Stomach (tissue), 9 donors: ENCODE data around the gene HP. TPM values are rescaled to one million over a fixed set of nuclear protein-coding genes. Genes with fewer than 3 reads are reported as not detected.
"Not testable (repeated sequence)": the region's sequence is repeated elsewhere in the genome, so short reads cannot be mapped to it uniquely, and the experiment has no call there.

Experiments
- DNase-seq, 2 donors: peaks; one replicate each; pipeline versions ENCODE4 v3.0.0 to v3.0.0-alpha.2; 2013 to 2019
- H3K27ac ChIP-seq, 5 donors: fragments of 200-600 bp in 4 of 5; sonication (generic) in 4 of 5; one replicate each; pipeline ENCODE4 v1.5.1; 2013 to 2019; ENCODE audit warnings: mild to moderate bottlenecking in 1 of 5, moderate library complexity in 1 of 5
- H3K27me3 ChIP-seq, 3 donors: fragments of 200-600 bp; sonication (generic); one replicate each; pipeline ENCODE4 v1.5.1; 2017 to 2019; ENCODE audit warnings: mixed run types in 1 of 3
- H3K36me3 ChIP-seq, 4 donors: fragments of 200-600 bp; sonication (generic); 1 replicate in 3 of 4; 2 replicates in 1 of 4; pipeline ENCODE4 v1.5.1; 2016 to 2019
- H3K4me1 ChIP-seq, 4 donors: fragments of 200-600 bp; sonication (generic); one replicate each; pipeline ENCODE4 v1.5.1; 2016 to 2019
- H3K4me3 ChIP-seq, 4 donors: fragments of 200-600 bp; sonication (generic) in 3 of 4; one replicate each; pipeline ENCODE4 v1.5.1; 2016 to 2019; ENCODE audit warnings: mild to moderate bottlenecking in 1 of 4
- H3K9me3 ChIP-seq, 4 donors: fragments of 200-600 bp; sonication (generic); one replicate each; pipeline ENCODE4 v1.5.1; 2016 to 2019
- EP300 ChIP-seq: sonication (generic); formaldehyde crosslinking; IDR thresholded peaks from one replicate; pipeline ENCODE4 v1.6.1; 2017; ENCODE audit warnings: antibody characterized with exemption
- POLR2A ChIP-seq, 4 donors: fragments of 450-650 bp; IDR thresholded peaks; one replicate each; pipeline ENCODE4 v1.6.1; 2016; ENCODE audit warnings: antibody characterized with exemption in 4 of 4, control low read depth in 2 of 4, mild to moderate bottlenecking in 1 of 4, moderate library complexity in 1 of 4
- POLR2AphosphoS5 ChIP-seq, 3 donors: sonication (generic); formaldehyde crosslinking; IDR thresholded peaks; one replicate each; pipeline ENCODE4 v1.6.1; 2016; ENCODE audit warnings: antibody characterized with exemption in 3 of 3
- WGBS, 5 donors: extraction: QIAGEN DNeasy Blood & Tissue Kit in 3 of 5; methylation state at CpG; one replicate each; pipeline versions ENCODE4 v1.1.5 to v1.1.7; 2013 to 2018; 5-methylcytosine and 5-hydroxymethylcytosine counted together
- intact Hi-C: fragments of 100-400 bp; cut with DNase I; formaldehyde crosslinking; loops from one replicate; pipeline ENCODE4 v1.15.1; 2023; ENCODE audit warnings: low total_unique reads
- polyA plus RNA-seq, 3 donors: library from polyadenylated mRNA; stranded (reverse); fragments of 200-250 nt; gene quantifications; one replicate each; pipeline ENCODE4 v1.2.3, GENCODE V29; 2013
- total RNA-seq, 5 donors: library from RNA; depleted of rRNA; stranded (reverse); fragments of >200 nt; gene quantifications; one replicate each; pipeline versions ENCODE4 v1.1.0 to v1.2.3, GENCODE V29; 2014 to 2016
- TF ChIP-seq, protein P1 (sequence below), 7 experiments: fragments of 450-650 bp in 4 of 7; fragments of 200-600 bp in 3 of 7; sonication (generic) in 3 of 7; IDR thresholded peaks; one replicate each; pipeline ENCODE4 v1.5.1; 2016 to 2019; ENCODE audit warnings: antibody characterized with exemption in 7 of 7, control low read depth in 2 of 7, mild to moderate bottlenecking in 1 of 7
- donor health status: healthy with polysubstance abuse.
- donor health status: Bipolar disorder and iron deficiency.
- donor health status: healthy.

Gene HP
- total and polyA plus RNA-seq, 8 donors: 1.6 to 8.8 (median 3.3) TPM; not detected in 3

DNA sequence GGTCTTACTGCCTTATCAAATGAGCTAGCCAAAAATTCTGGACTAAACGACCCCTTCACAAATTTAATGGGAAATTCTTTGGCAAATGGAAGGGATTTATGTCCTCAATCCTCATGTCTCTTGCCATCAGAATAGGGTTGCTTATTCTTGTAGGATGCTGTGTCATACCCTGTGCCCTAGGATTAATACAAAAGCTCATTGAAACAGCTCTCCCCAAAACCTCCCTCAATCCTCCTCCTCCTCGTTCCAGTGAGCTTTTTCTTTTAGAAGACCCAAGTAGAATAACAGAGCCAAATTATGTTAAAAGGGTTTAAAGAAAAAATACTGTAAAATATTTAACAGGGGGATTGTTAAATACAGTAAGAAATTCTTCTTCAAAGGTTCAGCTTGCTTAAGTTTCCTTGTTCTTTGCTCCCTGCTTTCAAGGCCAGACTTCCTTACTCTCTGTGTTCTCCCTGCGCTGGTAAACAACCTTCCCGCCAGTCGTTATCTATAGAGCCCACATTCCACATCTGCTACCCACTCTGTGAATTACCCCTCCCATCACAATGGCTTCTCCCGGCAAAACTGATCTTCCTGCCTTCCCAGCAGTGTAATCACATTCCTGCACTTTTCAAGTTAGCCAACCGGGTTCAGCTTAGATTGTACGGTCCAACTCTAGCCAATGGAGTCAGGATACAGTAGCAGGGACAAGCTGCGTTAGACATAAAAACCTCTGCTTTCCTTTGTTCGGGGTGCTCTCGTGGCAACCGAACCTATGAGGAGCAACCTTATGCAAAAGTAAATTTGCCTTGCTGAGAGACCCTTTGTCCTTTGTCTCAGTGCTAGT lies 18.4 kb downstream of the HP start:
- peak in 1 of 2 donors; percentile 58 for DNase-seq
- WGBS, 5 donors: 23 to 41% (median 30%) methylated on average over 12 of the region's 12 CpGs
- Histone ChIP-seq H3K36me3 (peaks cover 0 to 3% (median 1%) of the 10 kb centered on the region in 4 donors), H3K9me3 (no peaks in the 10 kb centered on the region), H3K4me3 (no peak overlapping the region), H3K4me1 (peaks cover 16 to 52% (median 29%) of the 10 kb centered on the region in 4 donors), H3K27ac (peak overlapping the region in 4 of 5 donors; percentile 44 to 68 (median 62)), H3K27me3 (no peaks in the 10 kb centered on the region)
- TF ChIP-seq EP300 (no peak), POLR2A (IDR thresholded peaks at IDR 0.05) (no peak), POLR2AphosphoS5 (IDR thresholded peaks at IDR 0.05) (peak in 1 of 3 donors; percentile 46)
- TF ChIP-seq, protein P1, sequence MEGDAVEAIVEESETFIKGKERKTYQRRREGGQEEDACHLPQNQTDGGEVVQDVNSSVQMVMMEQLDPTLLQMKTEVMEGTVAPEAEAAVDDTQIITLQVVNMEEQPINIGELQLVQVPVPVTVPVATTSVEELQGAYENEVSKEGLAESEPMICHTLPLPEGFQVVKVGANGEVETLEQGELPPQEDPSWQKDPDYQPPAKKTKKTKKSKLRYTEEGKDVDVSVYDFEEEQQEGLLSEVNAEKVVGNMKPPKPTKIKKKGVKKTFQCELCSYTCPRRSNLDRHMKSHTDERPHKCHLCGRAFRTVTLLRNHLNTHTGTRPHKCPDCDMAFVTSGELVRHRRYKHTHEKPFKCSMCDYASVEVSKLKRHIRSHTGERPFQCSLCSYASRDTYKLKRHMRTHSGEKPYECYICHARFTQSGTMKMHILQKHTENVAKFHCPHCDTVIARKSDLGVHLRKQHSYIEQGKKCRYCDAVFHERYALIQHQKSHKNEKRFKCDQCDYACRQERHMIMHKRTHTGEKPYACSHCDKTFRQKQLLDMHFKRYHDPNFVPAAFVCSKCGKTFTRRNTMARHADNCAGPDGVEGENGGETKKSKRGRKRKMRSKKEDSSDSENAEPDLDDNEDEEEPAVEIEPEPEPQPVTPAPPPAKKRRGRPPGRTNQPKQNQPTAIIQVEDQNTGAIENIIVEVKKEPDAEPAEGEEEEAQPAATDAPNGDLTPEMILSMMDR (IDR thresholded peaks at IDR 0.05): no peak
- intact Hi-C loops: no loop called here

DNA sequence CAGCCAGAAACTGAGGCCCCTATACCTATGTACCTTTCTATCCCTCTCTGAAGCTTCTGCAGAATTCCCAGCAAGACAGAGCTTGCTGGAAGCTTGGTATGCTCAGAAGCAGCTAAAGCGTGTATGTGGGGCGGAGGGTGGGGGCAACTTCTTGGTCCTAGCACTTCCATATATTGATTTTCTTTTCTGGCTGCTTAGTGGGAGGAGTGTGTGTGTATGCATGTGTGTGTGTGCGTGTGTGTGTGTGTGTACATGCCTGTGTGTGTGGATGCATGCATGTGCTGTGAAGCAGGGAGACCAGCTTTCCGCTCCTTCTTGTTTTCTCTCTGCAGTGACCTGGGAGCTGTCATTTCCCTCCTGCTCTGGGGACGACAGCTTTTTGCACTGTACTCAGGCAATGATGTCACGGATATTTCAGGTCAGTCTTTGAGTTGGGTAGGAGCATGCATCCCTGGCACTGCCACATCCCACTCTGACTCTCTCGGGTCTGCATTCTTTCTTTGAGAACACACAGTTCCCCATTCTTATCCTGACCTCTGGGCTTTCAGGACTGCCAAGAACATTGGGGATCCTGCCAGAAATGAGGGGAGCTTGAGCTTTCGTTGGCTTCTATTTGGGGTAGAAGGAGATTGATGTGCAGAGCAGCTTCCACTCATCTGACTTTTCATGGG lies 19.4 kb downstream of the HP start:
- H3K4me3 ChIP-seq: no peak overlapping the region
- intact Hi-C loops: no loop called here
- no peaks in the 10 kb centered on the region for H3K27me3 ChIP-seq
- peaks cover 16 to 49% (median 29%) of the 10 kb centered on the region in 4 donors for H3K4me1 ChIP-seq
- 45 to 64% (median 50%) methylated on average over 7 to 8 of the region's 8 CpGs for WGBS, 5 donors
- TF ChIP-seq EP300 (no peak), POLR2AphosphoS5 (IDR thresholded peaks at IDR 0.05) (no peak), POLR2A (IDR thresholded peaks at IDR 0.05) (no peak)
- TF ChIP-seq, protein P1 (IDR thresholded peaks at IDR 0.05): no peak
- no peaks in the 10 kb centered on the region for H3K9me3 ChIP-seq
- H3K36me3 ChIP-seq: peaks cover 0 to 12% (median 5%) of the 10 kb centered on the region in 4 donors
- DNase-seq: peak; percentile 21 to 31
- H3K27ac ChIP-seq: peak overlapping the region in 3 of 5 donors; percentile 60 to 75 (median 68)

DNA sequence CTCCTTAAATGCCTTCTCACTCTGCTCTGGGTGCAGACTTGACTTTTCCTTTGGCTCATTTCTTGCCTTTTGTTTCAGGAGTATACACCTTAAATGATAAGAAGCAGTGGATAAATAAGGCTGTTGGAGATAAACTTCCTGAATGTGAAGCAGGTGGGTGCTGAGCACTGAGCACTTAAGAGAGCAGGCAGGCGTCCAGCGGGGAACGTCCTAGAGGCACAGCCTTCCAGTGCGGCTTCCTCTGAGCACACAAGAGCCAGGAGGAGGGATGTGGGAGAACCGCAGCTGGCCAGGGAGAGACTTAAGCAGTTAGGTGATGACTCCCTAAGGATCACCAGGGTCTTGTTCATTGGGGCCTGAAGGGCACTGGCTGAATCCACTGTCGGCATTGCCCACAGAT lies 20.8 kb downstream of the HP start:
- WGBS, 5 donors: 21 to 39% (median 26%) methylated on average over 1 to 2 of the region's 6 CpGs

DNA sequence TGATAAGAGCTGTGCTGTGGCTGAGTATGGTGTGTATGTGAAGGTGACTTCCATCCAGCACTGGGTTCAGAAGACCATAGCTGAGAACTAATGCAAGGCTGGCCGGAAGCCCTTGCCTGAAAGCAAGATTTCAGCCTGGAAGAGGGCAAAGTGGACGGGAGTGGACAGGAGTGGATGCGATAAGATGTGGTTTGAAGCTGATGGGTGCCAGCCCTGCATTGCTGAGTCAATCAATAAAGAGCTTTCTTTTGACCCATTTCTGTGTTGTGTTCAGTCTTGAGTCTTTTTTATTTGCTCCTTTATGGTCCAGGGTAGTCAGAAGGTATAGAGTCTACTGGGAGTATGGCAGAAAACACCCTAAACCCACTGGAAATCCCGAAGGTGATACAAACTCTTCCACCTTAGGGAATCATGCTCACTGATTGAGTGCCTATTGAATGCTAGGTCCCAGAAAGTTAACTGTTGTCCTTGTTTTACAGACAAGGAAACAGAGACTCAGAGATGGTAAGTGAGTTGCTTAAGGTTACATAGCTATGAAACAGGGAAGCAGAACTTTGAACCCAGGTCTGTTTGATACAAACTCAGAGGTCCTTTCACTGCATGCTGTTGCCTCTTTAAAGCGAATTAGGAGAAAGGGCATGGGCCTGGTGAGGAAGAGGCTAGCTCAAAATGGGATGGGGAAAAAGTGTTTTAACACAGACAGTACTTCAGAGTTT lies 22.8 kb downstream of the HP start:
- 79 to 100% (median 93%) methylated on average over 2 to 3 of the region's 5 CpGs for WGBS, 5 donors
- peaks cover 16 to 34% (median 25%) of the 10 kb centered on the region in 4 donors for H3K4me1 ChIP-seq
- DNase-seq, H3K27me3 ChIP-seq, intact Hi-C loops, H3K4me3 ChIP-seq, H3K27ac ChIP-seq, H3K9me3 ChIP-seq: not testable (repeated sequence)
- peaks cover 0 to 12% (median 5%) of the 10 kb centered on the region in 4 donors for H3K36me3 ChIP-seq

More for the DNA sequence above, 20.8 kb downstream of the HP start:
- intact Hi-C loops, H3K4me3 ChIP-seq, H3K27me3 ChIP-seq, H3K9me3 ChIP-seq, DNase-seq: not testable (repeated sequence)
- Histone ChIP-seq H3K4me1 (peaks cover 16 to 39% (median 29%) of the 10 kb centered on the region in 4 donors), H3K36me3 (peaks cover 0 to 12% (median 5%) of the 10 kb centered on the region in 4 donors), H3K27ac (peak overlapping the region in 4 of 5 donors; percentile 26 to 75 (median 64))

DNA sequence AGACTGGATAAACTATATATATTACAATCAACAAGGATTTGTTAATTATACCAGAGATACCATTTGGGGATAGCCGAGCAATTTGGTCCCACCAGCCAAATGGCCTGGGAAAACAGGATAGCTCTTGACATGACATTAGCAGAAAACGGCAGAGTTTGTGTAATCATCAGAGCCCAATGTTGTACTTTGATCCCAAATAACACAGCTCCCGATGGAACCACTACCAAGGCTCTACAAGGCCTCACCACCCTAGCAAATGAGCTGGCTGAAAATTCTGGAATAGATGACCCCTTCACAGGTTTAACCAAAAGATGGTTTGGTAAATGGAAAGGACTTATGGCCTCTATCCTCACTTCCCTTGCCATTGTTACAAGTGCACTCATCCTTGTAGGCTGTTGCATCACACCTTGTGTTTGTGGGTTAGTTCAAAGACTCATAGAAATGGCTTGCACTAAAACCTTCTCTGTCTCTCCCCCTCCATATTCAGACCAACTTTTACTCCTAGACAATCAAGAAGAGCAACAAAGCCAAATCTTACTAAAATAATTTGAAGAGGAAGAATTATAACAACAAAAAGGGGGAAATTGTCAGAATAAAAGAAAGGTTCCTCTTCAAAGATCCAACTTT lies 29.6 kb downstream of the HP start:
- DNase-seq: no peak
- no peak overlapping the region for H3K4me3 ChIP-seq
- no peaks in the 10 kb centered on the region for H3K4me1 ChIP-seq
- peaks cover 0 to 14% (median 6%) of the 10 kb centered on the region in 4 donors for H3K9me3 ChIP-seq
- H3K27ac ChIP-seq: no peak overlapping the region
- intact Hi-C loops: no loop called here
- H3K36me3 ChIP-seq: peaks cover 17 to 54% (median 50%) of the 10 kb centered on the region in 4 donors
- TF ChIP-seq, protein P1 (IDR thresholded peaks at IDR 0.05): no peak
- TF ChIP-seq EP300 (no peak), POLR2A (IDR thresholded peaks at IDR 0.05) (no peak), POLR2AphosphoS5 (IDR thresholded peaks at IDR 0.05) (no peak)
- WGBS, 5 donors: 40 to 58% (median 53%) methylated on average over 3 of the region's 3 CpGs
- no peaks in the 10 kb centered on the region for H3K27me3 ChIP-seq
